Pancreas (tissue), 10 donors: ENCODE data around the gene TCF3. TPM values are rescaled to one million over a fixed set of nuclear protein-coding genes. Genes with fewer than 3 reads are reported as not detected.
A peak's percentile ranks its signal among the peaks of the same experiment; 100 is the strongest.

Experiments used
- ATAC-seq, 4 donors: fragments of 200-7000 bp; cut with Tn5 transposase; one replicate each; pipeline versions ENCODE4 v1.8.0 to v1.9.1; 2020; ENCODE audit warnings: mild to moderate bottlenecking in 4 of 4, moderate library complexity in 4 of 4
- DNase-seq, 6 donors: peaks; one replicate each; pipeline ENCODE4 v3.0.0-alpha.2; 2020
- FAIRE-seq: peaks from 2 replicates; lab custom pipeline; 2012; peaks lifted over from hg19 to GRCh38; lab: Jason Lieb, UNC
- H3K27ac ChIP-seq, 4 donors: fragments of 200-600 bp; sonication (generic); 1 replicate in 3 of 4; 2 replicates in 1 of 4; pipeline versions ENCODE4 v1.5.0 to v1.8.0; 2020
- H3K27me3 ChIP-seq, 4 donors: fragments of 200-600 bp; one replicate each; pipeline ENCODE4 v1.8.0; 2021
- H3K36me3 ChIP-seq, 3 donors: fragments of 200-600 bp; sonication (generic) in 1 of 3; one replicate each; pipeline versions ENCODE4 v1.5.0 to v1.8.0; 2020 to 2021
- H3K4me1 ChIP-seq, 3 donors: fragments of 200-600 bp; one replicate each; pipeline ENCODE4 v1.8.0; 2021
- H3K4me3 ChIP-seq, 4 donors: fragments of 200-600 bp; sonication (generic) in 2 of 4; one replicate each; pipeline versions ENCODE4 v1.5.0 to v1.8.0; 2020 to 2021
- H3K9me3 ChIP-seq, 4 donors: fragments of 200-600 bp; one replicate each; pipeline ENCODE4 v1.8.0; 2021
- CTCF ChIP-seq, 4 donors: fragments of 200-600 bp; sonication (generic) in 3 of 4; IDR thresholded peaks; one replicate each; pipeline versions ENCODE4 v1.5.0 to v1.8.0; 2021; ENCODE audit warnings: antibody characterized with exemption in 4 of 4
- WGBS, 2 donors: extraction: QIAGEN DNeasy Blood & Tissue Kit; methylation state at CpG; one replicate each; pipeline ENCODE4 v1.1.7; 2013; 5-methylcytosine and 5-hydroxymethylcytosine counted together
- intact Hi-C, 3 donors: fragments of 100-400 bp; cut with DNase I; formaldehyde crosslinking; loops; one replicate each; pipeline versions ENCODE4 v1.11.1 to v1.14.2; 2022
- polyA plus RNA-seq, 2 donors: library from polyadenylated mRNA; stranded (reverse); fragments of 200-250 nt; gene quantifications; one replicate each; pipeline ENCODE4 v1.2.3, GENCODE V29; 2013
- total RNA-seq, 6 donors: library from RNA; stranded (reverse); fragmentation: NEBNext Ultra II Directional in 4 of 6; extraction: Animal tissue kit (Norgen Biotek cat#: 25700) in 4 of 6; gene quantifications; one replicate each; pipeline versions ENCODE4 v1.2.1 to v1.2.4, GENCODE V29; 2021 to 2023
- donor health status: healthy with polysubstance abuse.
- donor health status: DM: no; HTN: no; CAD: no; lungs with moderate emphysema.
- donor health status: DM: no; HTN: no; CAD: no.
- donor health status: control.
- donor health status: control.
- donor health status: Bipolar disorder and iron deficiency.
- donor health status: DM: yes; HTN: yes; CAD: no.
- donor health status: DM: no; HTN: no; CAD: no.
- donor health status: DM: no; HTN: no; CAD: no.
- donor health status: DM: yes; HTN: yes; CAD: no.

Gene TCF3
- total and polyA plus RNA-seq, 8 donors = 19.8 to 41.9 (median 26.7) TPM

GRCh38 chr19:1616875-1617274, 35.5 kb downstream of the TCF3 start:
- Histone ChIP-seq H3K27ac (no peak overlapping the region), H3K27me3 (no peaks in the 10 kb centered on the region), H3K4me3 (no peak overlapping the region), H3K9me3 (no peaks in the 10 kb centered on the region), H3K4me1 (no peaks in the 10 kb centered on the region), H3K36me3 (peaks cover 0 to 33% (median 0%) of the 10 kb centered on the region in 3 donors)
- 73 to 76% methylated on average over 4 of the region's 4 CpGs for WGBS, 2 donors
- intact Hi-C loops = no loop called here
- DNase-seq = no peak
- ATAC-seq = no peak
- FAIRE-seq = no peak
- TF ChIP-seq CTCF (IDR thresholded peaks at IDR 0.05) = no peak

- FAIRE-seq (no peak), ATAC-seq (no peak), DNase-seq (no peak)
- no peak overlapping the region for H3K4me3 ChIP-seq
- intact Hi-C loops = no loop called here
- no peaks in the 10 kb centered on the region for H3K4me1 ChIP-seq
- no peak overlapping the region for H3K27ac ChIP-seq
- no peak for TF ChIP-seq CTCF (IDR thresholded peaks at IDR 0.05)
- H3K36me3 ChIP-seq = peaks cover 0 to 33% (median 3%) of the 10 kb centered on the region in 3 donors
- WGBS, 2 donors = 84 to 94% methylated on average over 8 of the region's 8 CpGs
- no peaks in the 10 kb centered on the region for H3K27me3 ChIP-seq
- no peaks in the 10 kb centered on the region for H3K9me3 ChIP-seq
Measured at GRCh38 chr19:1616396-1616795, 36.0 kb downstream of the TCF3 start.

- no peak for FAIRE-seq
- Histone ChIP-seq H3K4me3 (no peak overlapping the region), H3K27me3 (no peaks in the 10 kb centered on the region), H3K4me1 (no peaks in the 10 kb centered on the region), H3K9me3 (no peaks in the 10 kb centered on the region), H3K36me3 (peaks cover 0 to 33% (median 4%) of the 10 kb centered on the region in 3 donors), H3K27ac (no peak overlapping the region)
- 95 to 96% methylated on average over 37 to 41 of the region's 41 CpGs for WGBS, 2 donors
- TF ChIP-seq CTCF (IDR thresholded peaks at IDR 0.05) = no peak
- DNase-seq = peak in 2 of 6 donors; percentile 20 to 34
- no peak for ATAC-seq
- intact Hi-C loops = no loop called here
Measured at GRCh38 chr19:1615156-1615765, 37.2 kb downstream of the TCF3 start.

- DNase-seq (peak in 1 of 6 donors; percentile 33), ATAC-seq (no peak), FAIRE-seq (no peak)
- WGBS, 2 donors = 92 to 93% methylated on average over 31 to 32 of the region's 32 CpGs
- no peak for TF ChIP-seq CTCF (IDR thresholded peaks at IDR 0.05)
- Histone ChIP-seq H3K27me3 (no peaks in the 10 kb centered on the region), H3K36me3 (peaks cover 0 to 33% (median 4%) of the 10 kb centered on the region in 3 donors), H3K4me1 (no peaks in the 10 kb centered on the region), H3K27ac (no peak overlapping the region), H3K9me3 (no peaks in the 10 kb centered on the region), H3K4me3 (no peak overlapping the region)
- intact Hi-C loops = no loop called here
Measured at GRCh38 chr19:1613808-1614570, 38.4 kb downstream of the TCF3 start.

GRCh38 chr19:1613146-1613545, 39.3 kb downstream of the TCF3 start:
- H3K27me3 ChIP-seq = no peaks in the 10 kb centered on the region
- 84 to 88% methylated on average over 9 of the region's 9 CpGs for WGBS, 2 donors
- peak in 1 of 6 donors; percentile 16 for DNase-seq
- peaks cover 0 to 33% (median 4%) of the 10 kb centered on the region in 3 donors for H3K36me3 ChIP-seq
- no peak for TF ChIP-seq CTCF (IDR thresholded peaks at IDR 0.05)
- intact Hi-C loops = no loop called here
- no peaks in the 10 kb centered on the region for H3K4me1 ChIP-seq
- ATAC-seq = no peak
- H3K4me3 ChIP-seq = no peak overlapping the region
- H3K9me3 ChIP-seq = no peaks in the 10 kb centered on the region
- no peak overlapping the region for H3K27ac ChIP-seq
- no peak for FAIRE-seq
